ENCODE data around the gene VRK1.

Gene VRK1

GRCh38 chr14:96824283-96824682, 27.1 kb downstream of the VRK1 start:
- H3K27me3 Mint-ChIP-seq, result no peaks in the 10 kb centered on the region
- no peak overlapping the region for H3K4me3 Mint-ChIP-seq
- peaks cover 44% of the 10 kb centered on the region for H3K36me3 Mint-ChIP-seq (ENCODE audit: low read depth)
- DNase-seq, result no peak
- H3K4me1 Mint-ChIP-seq (ENCODE audit: low read depth), result peaks cover 28% of the 10 kb centered on the region
- H3K27ac Mint-ChIP-seq, result no peak overlapping the region
- peaks cover 5% of the 10 kb centered on the region for H3K9me3 Mint-ChIP-seq

DNA sequence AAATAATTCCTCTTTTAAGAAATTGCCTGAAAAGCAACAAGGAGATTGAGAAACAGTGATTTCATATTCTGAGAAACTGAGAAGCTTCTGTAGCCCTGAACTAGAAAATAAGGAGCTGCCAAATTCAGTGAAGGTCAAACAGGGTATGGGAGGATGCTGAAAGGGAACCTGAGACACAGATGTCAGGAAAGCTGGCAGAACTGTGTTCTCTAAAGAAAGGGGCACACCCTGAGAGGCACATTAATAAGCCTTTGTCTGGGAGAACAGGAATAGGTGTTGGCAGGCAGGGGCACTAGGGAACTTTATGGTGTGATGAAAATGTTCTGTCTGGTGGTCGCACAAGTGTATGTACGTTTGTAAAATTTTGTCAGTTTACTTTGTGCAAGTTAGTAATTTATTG, 29.6 kb downstream of the VRK1 start:
- no peaks in the 10 kb centered on the region for H3K27me3 Mint-ChIP-seq
- DNase-seq, result no peak
- peaks cover 51% of the 10 kb centered on the region for H3K36me3 Mint-ChIP-seq (ENCODE audit: low read depth)
- H3K4me1 Mint-ChIP-seq (ENCODE audit: low read depth), result peaks cover 30% of the 10 kb centered on the region
- peaks cover 8% of the 10 kb centered on the region for H3K9me3 Mint-ChIP-seq
- no peak overlapping the region for H3K4me3 Mint-ChIP-seq
- H3K27ac Mint-ChIP-seq, result no peak overlapping the region

DNA sequence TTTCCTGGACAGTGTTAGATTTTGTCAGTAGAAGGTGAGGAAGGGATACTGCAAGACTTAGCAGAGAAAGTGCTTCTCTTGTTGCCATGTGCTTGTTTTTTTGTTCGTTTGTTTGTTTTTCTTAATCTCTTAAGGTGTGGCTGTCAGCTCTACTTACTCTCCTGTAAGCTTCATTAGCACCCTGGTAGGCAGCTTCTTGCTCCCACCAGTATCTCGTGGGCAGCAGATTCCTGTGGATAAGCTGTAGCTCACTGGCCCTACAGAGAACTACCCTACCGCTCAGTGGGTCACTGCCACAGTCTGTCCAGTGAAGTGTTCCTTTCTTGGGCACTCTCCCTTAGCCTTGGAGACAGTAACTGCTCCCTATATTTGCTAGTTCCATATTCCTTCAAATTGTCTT, 30.1 kb downstream of the VRK1 start:
- no peak for DNase-seq
- peaks cover 8% of the 10 kb centered on the region for H3K9me3 Mint-ChIP-seq
- no peak overlapping the region for H3K27ac Mint-ChIP-seq
- H3K36me3 Mint-ChIP-seq (ENCODE audit: low read depth), result peaks cover 56% of the 10 kb centered on the region
- H3K4me3 Mint-ChIP-seq, result no peak overlapping the region
- peaks cover 30% of the 10 kb centered on the region for H3K4me1 Mint-ChIP-seq (ENCODE audit: low read depth)
- no peaks in the 10 kb centered on the region for H3K27me3 Mint-ChIP-seq

GRCh38 chr14:96829791-96830190, 32.6 kb downstream of the VRK1 start:
- Mint-ChIP-seq H3K36me3 (ENCODE audit: low read depth) (peaks cover 72% of the 10 kb centered on the region), H3K27me3 (no peaks in the 10 kb centered on the region), H3K27ac (no peak overlapping the region), H3K4me1 (ENCODE audit: low read depth) (peaks cover 24% of the 10 kb centered on the region), H3K9me3 (peaks cover 8% of the 10 kb centered on the region), H3K4me3 (no peak overlapping the region)
- no peak for DNase-seq

GRCh38 chr14:96830946-96831345, 33.8 kb downstream of the VRK1 start:
- H3K36me3 Mint-ChIP-seq (ENCODE audit: low read depth), result peaks cover 81% of the 10 kb centered on the region
- peaks cover 8% of the 10 kb centered on the region for H3K9me3 Mint-ChIP-seq
- no peaks in the 10 kb centered on the region for H3K27me3 Mint-ChIP-seq

GRCh38 chr14:96832351-96832750, 35.2 kb downstream of the VRK1 start:
- DNase-seq, result no peak
- H3K9me3 Mint-ChIP-seq, result peaks cover 8% of the 10 kb centered on the region
- peaks cover 88% of the 10 kb centered on the region for H3K36me3 Mint-ChIP-seq (ENCODE audit: low read depth)
- H3K27ac Mint-ChIP-seq, result no peak overlapping the region
- H3K27me3 Mint-ChIP-seq, result no peaks in the 10 kb centered on the region
- peaks cover 13% of the 10 kb centered on the region for H3K4me1 Mint-ChIP-seq (ENCODE audit: low read depth)
- no peak overlapping the region for H3K4me3 Mint-ChIP-seq

More at GRCh38 chr14:96830946-96831345, 33.8 kb downstream of the VRK1 start:
- no peak overlapping the region for H3K27ac Mint-ChIP-seq
- DNase-seq, result no peak
- peaks cover 13% of the 10 kb centered on the region for H3K4me1 Mint-ChIP-seq (ENCODE audit: low read depth)
- H3K4me3 Mint-ChIP-seq, result no peak overlapping the region

- no peak for DNase-seq
- no peaks in the 10 kb centered on the region for H3K4me1 Mint-ChIP-seq (ENCODE audit: low read depth)
- H3K36me3 Mint-ChIP-seq (ENCODE audit: low read depth), result peaks cover 88% of the 10 kb centered on the region
- H3K27me3 Mint-ChIP-seq, result no peaks in the 10 kb centered on the region
- H3K9me3 Mint-ChIP-seq, result no peaks in the 10 kb centered on the region
- no peak overlapping the region for H3K4me3 Mint-ChIP-seq
- no peak overlapping the region for H3K27ac Mint-ChIP-seq
Measured at GRCh38 chr14:96838449-96838848, 41.3 kb downstream of the VRK1 start.

DNA sequence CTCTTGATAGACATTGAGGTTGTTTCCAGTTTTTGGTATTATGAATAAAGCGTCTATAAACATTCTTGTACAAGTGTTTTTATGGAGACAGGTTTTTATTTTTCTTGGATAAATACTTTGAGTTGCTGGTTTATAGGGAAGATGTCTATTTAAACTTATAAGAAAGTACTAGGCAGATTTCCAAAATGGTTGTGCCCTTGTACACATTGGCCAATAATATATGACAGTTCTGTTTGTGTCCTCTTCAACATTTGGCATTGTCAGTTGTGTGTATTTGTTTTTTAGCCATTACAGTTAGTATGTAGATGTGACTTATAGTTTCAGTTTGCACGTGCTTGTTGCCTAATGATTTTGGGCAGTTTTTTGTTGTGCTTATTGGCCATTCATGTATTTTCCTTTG, 42.1 kb downstream of the VRK1 start:
- Mint-ChIP-seq H3K9me3 (no peaks in the 10 kb centered on the region), H3K27ac (no peak overlapping the region), H3K36me3 (ENCODE audit: low read depth) (peaks cover 82% of the 10 kb centered on the region), H3K4me1 (ENCODE audit: low read depth) (no peaks in the 10 kb centered on the region), H3K4me3 (no peak overlapping the region), H3K27me3 (no peaks in the 10 kb centered on the region)
- no peak for DNase-seq

DNA sequence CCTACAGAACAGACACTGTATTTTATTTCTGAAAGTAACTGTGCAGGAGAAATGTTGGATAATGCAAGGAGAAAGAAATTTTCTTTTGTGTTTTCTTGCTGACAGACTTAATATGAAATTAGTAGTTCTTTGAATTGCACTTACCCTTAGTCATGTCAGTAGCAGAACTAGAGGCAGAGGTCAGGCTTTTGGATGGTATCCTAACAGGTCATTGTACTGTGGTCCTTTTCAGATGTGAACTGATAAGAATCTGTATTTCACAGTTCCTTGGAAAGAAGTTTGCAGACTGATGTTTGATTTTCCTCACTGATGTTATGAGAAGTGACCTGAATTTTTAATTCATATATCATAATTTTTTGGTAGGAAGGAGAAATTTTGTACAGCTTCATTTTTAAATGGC, 46.0 kb downstream of the VRK1 start:
- H3K27me3 Mint-ChIP-seq, result no peaks in the 10 kb centered on the region
- H3K4me3 Mint-ChIP-seq, result no peak overlapping the region
- H3K36me3 Mint-ChIP-seq (ENCODE audit: low read depth), result peaks cover 85% of the 10 kb centered on the region
- no peak overlapping the region for H3K27ac Mint-ChIP-seq
- H3K9me3 Mint-ChIP-seq, result no peaks in the 10 kb centered on the region
- DNase-seq, result no peak
- H3K4me1 Mint-ChIP-seq (ENCODE audit: low read depth), result no peaks in the 10 kb centered on the region

DNA sequence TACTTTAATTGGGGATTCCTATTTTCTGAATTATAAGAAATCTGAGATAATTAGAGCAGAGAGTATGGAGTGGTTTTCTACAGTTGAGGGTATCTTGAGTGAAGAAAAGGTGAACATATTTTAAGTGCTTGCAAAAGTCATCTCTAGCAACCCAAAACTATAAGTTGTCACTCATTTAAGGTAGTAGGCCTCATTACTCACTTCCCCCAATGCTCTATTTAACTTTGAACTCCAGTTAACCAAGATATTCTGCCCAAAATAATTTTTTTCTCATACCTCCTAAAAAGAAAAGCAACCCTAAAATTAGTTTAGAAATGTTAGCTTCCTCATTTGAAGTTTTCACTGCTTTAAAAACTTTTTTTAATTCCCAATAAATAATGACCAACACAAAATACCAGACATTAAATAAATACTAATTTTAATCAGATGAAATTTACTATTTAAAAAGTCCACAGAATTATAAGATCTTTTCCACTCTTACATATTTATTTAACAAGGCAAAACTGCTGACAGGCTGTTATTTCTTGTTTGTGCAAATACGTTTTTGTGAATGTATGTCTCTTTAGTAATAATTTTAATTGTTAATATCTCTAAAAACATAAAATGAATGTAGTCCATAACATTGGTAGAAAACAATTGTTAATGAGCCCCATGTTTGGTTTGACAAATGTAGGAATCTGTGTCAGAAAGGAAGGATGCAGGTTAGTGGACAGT, 47.8 kb downstream of the VRK1 start:
- H3K36me3 Mint-ChIP-seq (ENCODE audit: low read depth), result peaks cover 83% of the 10 kb centered on the region

DNA sequence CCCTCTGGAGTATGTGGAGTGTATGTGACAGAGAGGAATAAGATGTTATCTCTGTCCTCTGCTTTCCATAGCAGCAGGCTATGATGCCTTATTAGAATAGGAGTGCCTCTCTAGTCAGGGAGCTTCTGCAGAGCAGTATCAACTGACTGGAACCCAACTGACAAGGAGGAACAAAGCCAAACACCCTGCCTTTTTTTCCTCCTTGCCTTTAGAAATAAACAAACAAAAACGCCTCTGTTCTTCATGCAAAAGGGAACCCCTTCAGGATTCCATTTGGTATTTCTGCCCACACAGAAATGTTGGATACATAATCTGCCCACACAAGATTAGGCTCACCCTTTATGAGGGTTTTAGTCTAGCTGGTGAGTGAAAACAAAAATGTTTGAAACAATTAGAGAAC, 50.3 kb downstream of the VRK1 start:
- Mint-ChIP-seq H3K9me3 (no peaks in the 10 kb centered on the region), H3K27ac (no peak overlapping the region), H3K4me3 (no peak overlapping the region), H3K27me3 (no peaks in the 10 kb centered on the region), H3K4me1 (ENCODE audit: low read depth) (peaks cover 15% of the 10 kb centered on the region), H3K36me3 (ENCODE audit: low read depth) (peaks cover 85% of the 10 kb centered on the region)
- DNase-seq, result no peak

More for the DNA sequence above, 47.8 kb downstream of the VRK1 start:
- Mint-ChIP-seq H3K27ac (no peak overlapping the region), H3K27me3 (no peaks in the 10 kb centered on the region), H3K4me1 (ENCODE audit: low read depth) (no peaks in the 10 kb centered on the region), H3K9me3 (no peaks in the 10 kb centered on the region), H3K4me3 (no peak overlapping the region)
- no peak for DNase-seq

DNA sequence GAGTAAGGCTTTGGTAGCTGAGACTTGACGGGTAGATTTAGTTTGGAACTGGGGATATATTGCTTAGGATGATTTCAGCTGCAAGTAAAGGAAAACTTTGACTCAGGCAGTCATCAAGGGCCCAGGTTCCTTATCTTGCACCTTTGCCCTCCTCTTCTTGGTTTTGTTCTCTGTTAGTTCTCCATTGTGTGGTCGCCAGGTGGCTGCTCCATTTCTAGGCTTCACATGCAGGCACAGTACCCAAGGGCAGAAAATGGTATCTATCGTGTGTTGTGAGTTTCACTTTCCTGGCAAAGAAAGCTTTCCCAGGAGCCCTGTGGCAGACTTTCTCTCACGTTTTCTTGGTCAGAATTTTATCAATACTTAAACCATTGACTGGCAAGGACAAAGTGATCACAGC, 50.8 kb downstream of the VRK1 start:
- peaks cover 19% of the 10 kb centered on the region for H3K4me1 Mint-ChIP-seq (ENCODE audit: low read depth)
- H3K9me3 Mint-ChIP-seq, result no peaks in the 10 kb centered on the region
- no peak overlapping the region for H3K27ac Mint-ChIP-seq
- peaks cover 85% of the 10 kb centered on the region for H3K36me3 Mint-ChIP-seq (ENCODE audit: low read depth)
- H3K4me3 Mint-ChIP-seq, result no peak overlapping the region
- no peak for DNase-seq
- no peaks in the 10 kb centered on the region for H3K27me3 Mint-ChIP-seq

GRCh38 chr14:96849733-96850132, 52.6 kb downstream of the VRK1 start:
- no peak overlapping the region for H3K27ac Mint-ChIP-seq
- peaks cover 19% of the 10 kb centered on the region for H3K4me1 Mint-ChIP-seq (ENCODE audit: low read depth)

DNA sequence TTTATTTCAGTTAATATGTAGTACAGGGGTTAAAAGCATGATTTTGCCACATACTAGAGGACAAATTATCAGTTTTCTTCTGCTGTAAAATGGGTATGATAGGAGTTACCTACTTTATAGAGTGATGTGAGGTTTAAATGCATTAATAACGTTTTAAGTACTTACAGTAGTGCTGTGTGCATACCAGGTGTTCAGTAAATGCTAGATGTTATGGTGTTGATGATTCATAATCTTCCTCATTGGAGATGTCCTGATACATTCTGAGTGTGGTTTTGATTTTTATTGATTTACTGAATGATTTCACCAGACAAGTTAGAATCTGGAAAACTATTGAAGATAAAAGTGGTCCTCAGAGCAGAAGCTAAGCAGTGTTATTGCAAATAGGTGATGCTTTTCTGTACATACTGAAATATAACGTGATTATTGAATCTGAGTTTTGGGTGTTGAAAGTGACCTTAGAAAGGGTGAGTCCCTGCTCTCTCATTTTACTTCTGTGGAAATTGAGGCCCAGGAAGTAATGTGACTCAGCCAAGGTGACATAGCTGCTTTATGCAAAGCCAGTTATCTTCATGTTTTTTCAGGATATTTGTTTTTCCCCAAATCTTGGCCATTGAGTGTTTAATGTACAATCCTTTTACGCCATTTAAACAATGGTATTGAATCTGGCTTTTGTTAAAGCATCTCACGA, 54.7 kb downstream of the VRK1 start:
- DNase-seq, result no peak
- Mint-ChIP-seq H3K4me1 (ENCODE audit: low read depth) (peaks cover 19% of the 10 kb centered on the region), H3K27ac (peak overlapping the region; percentile 75), H3K4me3 (no peak overlapping the region), H3K36me3 (ENCODE audit: low read depth) (peaks cover 90% of the 10 kb centered on the region), H3K9me3 (no peaks in the 10 kb centered on the region), H3K27me3 (no peaks in the 10 kb centered on the region)

More at GRCh38 chr14:96849733-96850132, 52.6 kb downstream of the VRK1 start:
- Mint-ChIP-seq H3K36me3 (ENCODE audit: low read depth) (peaks cover 88% of the 10 kb centered on the region), H3K9me3 (no peaks in the 10 kb centered on the region), H3K27me3 (no peaks in the 10 kb centered on the region), H3K4me3 (no peak overlapping the region)
- DNase-seq, result no peak

DNA sequence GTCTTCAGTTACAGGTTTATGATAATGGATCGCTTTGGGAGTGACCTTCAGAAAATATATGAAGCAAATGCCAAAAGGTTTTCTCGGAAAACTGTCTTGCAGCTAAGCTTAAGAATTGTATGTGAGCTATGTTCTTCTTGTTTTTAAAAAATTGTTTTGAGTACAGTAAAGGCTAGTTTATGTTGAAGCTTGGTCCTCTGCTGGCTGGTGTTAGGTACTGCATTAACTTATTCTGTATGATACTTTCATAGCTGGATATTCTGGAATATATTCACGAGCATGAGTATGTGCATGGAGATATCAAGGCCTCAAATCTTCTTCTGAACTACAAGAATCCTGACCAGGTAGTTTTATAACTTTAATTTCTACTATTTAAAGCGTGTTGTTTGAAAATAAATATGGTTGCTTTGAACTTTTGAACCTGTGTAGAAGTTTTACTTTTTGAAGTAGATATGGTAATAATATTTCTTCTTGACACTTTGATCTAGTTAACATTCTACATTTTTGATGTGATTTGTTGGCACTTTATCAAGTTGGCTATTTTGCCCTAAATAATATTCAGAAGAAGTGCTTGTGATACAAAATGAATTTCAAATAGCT, 55.7 kb downstream of the VRK1 start:
- Mint-ChIP-seq H3K27ac (peak overlapping the region; percentile 13), H3K27me3 (no peaks in the 10 kb centered on the region), H3K4me1 (ENCODE audit: low read depth) (peaks cover 19% of the 10 kb centered on the region), H3K4me3 (no peak overlapping the region), H3K9me3 (no peaks in the 10 kb centered on the region), H3K36me3 (ENCODE audit: low read depth) (peaks cover 90% of the 10 kb centered on the region)
- no peak for DNase-seq
